HUES64 (cell line): ENCODE measurements around the gene CSNK1A1.
"Not testable (repeated sequence)": the region's sequence is repeated elsewhere in the genome, so short reads cannot be mapped to it uniquely, and the experiment has no call there.

Experiments used
- H3K27ac ChIP-seq: 2 replicates; pipeline ENCODE4 v1.7.0; 2013; ENCODE audit warnings: low read depth, low read length, inconsistent platforms
- H3K27me3 ChIP-seq: 2 replicates; pipeline ENCODE4 v1.6.1; 2013; ENCODE audit warnings: mild to moderate bottlenecking, low read length; ENCODE audit not compliant: insufficient read depth
- H3K36me3 ChIP-seq: 2 replicates; pipeline ENCODE4 v1.6.1; 2013; ENCODE audit warnings: mild to moderate bottlenecking, low read length; ENCODE audit not compliant: insufficient read depth
- H3K4me1 ChIP-seq: 2 replicates; pipeline ENCODE4 v1.6.1; 2013; ENCODE audit warnings: mild to moderate bottlenecking, low read length, moderate library complexity; ENCODE audit not compliant: insufficient read depth
- H3K4me3 ChIP-seq: 2 replicates; pipeline ENCODE4 v1.5.1; 2013; ENCODE audit warnings: mild to moderate bottlenecking, low read length, moderate library complexity
- H3K9ac ChIP-seq: 2 replicates; pipeline ENCODE4 v1.6.1; 2013; ENCODE audit warnings: mild to moderate bottlenecking, low read depth, low read length
- H3K9me3 ChIP-seq: 2 replicates; pipeline ENCODE4 v1.6.1; 2013; ENCODE audit warnings: low read depth, low read length; ENCODE audit not compliant: insufficient read depth
- WGBS: fragments of 150-250, 120-280 bp; methylation state at CpG from one replicate; pipeline ENCODE4 v1.1.7; 2013; ENCODE audit warnings: missing lambda C conversion rate; 5-methylcytosine and 5-hydroxymethylcytosine counted together

Gene CSNK1A1

DNA sequence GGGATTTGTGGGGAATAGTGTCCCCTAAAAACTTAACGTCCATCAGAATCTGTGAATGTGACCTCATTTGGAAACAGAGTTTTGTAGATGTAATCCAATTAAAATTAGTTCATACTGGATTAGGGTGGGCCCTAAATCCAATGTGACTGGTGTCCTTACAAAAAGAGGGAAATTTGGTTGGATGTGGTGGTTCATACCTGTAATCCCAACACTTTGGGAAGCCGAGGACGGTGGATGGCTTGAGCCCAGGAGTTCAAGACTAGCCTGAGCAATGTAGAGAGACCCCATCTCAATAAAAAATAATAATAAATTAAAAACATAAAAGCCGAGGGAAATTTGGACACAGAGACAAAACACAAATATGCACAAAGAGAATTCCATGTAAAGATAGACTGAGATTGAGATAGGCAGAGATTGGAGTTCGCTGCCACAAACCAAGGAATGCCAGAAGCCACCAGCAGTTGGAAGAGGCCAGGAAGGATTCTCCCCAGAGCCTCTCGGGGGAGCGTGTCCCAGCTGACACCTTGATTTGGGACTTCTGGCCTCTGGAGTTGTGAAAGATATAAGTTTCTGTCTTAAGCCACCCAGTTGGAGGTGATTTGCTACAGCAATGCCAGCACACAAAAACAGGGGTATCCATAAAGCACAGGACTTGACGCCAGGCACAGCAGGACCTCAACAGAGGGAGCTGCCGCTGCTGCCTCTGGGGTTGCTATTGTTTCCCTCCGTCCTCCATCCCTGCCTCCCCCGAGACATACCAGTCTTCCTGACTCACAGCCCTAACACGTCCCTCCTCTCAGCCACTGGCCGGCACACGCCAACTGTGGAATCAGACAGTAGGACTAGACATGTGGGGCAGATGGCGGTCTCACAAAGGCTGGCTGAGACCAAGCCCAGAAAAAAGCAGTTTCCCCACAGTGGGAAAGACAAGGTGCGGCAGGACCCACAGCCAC is 98.3 kb downstream of the CSNK1A1 start:
- peak overlapping the region; percentile 38; the same call in 1 of the 2 replicates for H3K9ac ChIP-seq
- H3K9me3 ChIP-seq = no peaks in the 10 kb centered on the region
- H3K4me3 ChIP-seq = no peak overlapping the region
- peak overlapping the region; percentile 55; the same call in 1 of the 2 replicates for H3K27ac ChIP-seq
- peaks cover 19% of the 10 kb centered on the region for H3K4me1 ChIP-seq
- no peaks in the 10 kb centered on the region for H3K27me3 ChIP-seq
- no peaks in the 10 kb centered on the region for H3K36me3 ChIP-seq
- WGBS = 65% methylated on average over 15 of the region's 16 CpGs

DNA sequence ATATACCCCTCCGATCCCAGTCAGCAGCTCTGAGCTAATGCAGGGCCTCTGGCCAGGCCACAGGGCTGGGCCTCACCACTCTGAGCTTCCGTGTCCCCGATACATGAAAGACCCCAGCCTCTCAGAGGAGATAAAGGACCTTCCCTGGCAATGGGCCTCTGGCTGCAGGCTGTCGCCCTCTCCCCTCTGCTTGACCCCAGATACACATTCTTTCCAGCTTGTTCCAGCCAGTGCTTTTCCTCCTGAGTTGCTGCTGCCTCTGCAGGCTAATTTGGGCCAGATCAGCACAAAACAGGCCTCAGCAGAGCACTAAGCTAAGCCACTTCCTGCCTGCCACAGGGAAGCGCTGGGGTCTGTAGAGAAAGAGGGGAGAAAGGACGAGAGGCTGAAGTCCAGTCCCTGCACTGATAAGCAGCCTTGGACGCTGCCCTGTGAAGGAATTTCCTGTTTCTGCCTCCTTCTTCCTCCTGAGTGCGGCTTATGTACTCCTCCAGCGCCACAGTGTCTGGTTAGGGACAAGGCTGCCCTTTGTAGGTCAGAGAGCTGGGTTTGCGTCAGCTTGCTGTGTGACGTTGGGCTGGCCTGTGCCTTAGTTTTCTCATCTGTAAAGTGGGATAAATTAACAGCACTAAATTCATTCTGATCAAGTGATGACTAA is 99.1 kb downstream of the CSNK1A1 start:
- peaks cover 19% of the 10 kb centered on the region for H3K4me1 ChIP-seq

DNA sequence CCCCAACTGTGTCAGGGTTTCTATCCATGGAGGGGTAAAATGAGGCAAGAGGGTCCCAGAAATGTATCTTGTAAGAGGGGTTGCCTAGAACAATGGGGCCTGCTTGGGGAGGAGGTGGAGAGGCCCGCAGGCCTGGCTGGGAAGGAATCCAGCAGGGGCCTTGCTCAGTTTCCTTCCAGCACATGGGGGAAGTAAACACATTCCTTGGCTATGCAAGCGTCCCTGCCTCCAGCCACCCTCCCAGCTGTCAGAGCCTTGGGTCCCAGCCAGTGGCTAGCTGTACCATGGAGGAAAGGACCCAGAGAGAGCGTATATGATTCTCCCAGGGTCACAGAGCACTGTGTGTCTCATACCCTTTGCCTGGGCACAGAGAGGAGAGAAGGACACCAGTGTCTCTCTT is 101.0 kb downstream of the CSNK1A1 start:
- Histone ChIP-seq H3K4me1 (peaks cover 21% of the 10 kb centered on the region), H3K36me3 (no peaks in the 10 kb centered on the region), H3K27ac (no peak overlapping the region), H3K27me3 (no peaks in the 10 kb centered on the region), H3K9me3 (no peaks in the 10 kb centered on the region), H3K4me3 (no peak overlapping the region), H3K9ac (no peak overlapping the region)
- WGBS = 86% methylated on average over 3 of the region's 3 CpGs

More for the DNA sequence above, 99.1 kb downstream of the CSNK1A1 start:
- peak overlapping the region; percentile 25 for H3K27ac ChIP-seq
- H3K9me3 ChIP-seq = no peaks in the 10 kb centered on the region
- H3K27me3 ChIP-seq = no peaks in the 10 kb centered on the region
- 66% methylated on average over 11 of the region's 11 CpGs for WGBS
- H3K4me3 ChIP-seq = no peak overlapping the region
- no peak overlapping the region for H3K9ac ChIP-seq
- H3K36me3 ChIP-seq = no peaks in the 10 kb centered on the region

DNA sequence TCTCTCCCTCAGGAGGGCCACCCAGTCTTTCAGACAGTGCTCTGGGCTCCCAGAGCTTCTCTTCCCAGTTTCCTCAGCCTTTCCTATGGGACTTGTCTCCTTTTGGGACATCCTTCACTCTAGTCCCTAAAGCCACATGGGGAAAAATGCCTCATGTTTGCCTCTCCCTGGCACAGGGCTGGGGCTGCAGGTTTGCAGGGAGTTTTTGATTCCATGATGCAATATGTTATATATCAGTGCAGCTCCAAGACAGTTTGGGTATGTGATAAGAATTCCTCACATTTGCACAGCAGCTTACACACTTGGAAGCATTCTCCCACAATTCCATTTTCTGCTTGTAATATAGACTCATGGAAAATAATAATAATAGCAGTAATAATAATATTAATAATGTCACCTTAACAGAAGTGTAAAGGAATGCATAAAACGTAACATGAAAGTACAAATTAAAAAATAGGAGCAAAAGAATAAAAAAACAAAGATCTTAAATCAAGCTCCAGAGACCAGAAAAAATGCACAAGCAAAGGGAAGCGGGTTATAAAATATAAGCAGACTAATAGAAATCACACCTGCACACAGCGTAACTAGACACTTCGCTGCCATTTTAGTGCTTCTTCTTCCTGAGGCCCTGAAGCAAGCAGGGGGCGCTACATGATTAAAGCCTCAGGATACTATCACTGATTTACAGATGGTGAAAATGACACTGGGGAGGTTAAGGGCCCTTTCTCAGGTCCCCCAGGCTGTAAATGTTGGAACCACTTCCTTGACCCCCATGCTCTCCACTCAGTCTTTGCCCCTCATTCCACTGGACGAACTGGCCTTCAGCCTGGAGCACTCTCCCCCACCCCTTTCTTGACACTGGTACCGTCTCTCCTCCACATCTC is 102.2 kb downstream of the CSNK1A1 start:
- WGBS = 78% methylated on average over 6 of the region's 7 CpGs

DNA sequence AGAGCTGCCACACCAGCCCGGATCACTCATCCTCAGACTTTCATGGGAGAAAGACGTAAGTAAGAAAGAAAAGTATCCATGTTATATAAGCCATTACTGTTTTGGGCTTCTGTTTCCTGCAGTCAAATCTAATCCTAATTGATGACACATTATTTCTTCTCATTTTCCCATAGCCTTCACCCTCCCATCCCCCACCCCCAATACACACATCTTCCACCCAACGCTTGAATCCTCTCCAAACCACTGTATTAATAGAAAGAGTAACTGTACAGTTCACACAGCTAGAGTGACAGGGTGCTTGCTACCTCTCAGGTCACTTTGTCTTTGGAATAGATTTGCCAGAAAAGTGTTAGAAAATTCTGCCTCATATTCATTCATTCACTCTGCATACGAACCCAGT is 102.8 kb downstream of the CSNK1A1 start:
- Histone ChIP-seq H3K4me3 (no peak overlapping the region), H3K27me3 (no peaks in the 10 kb centered on the region), H3K36me3 (no peaks in the 10 kb centered on the region), H3K27ac (no peak overlapping the region), H3K4me1 (peaks cover 22% of the 10 kb centered on the region), H3K9me3 (no peaks in the 10 kb centered on the region), H3K9ac (no peak overlapping the region)
- WGBS = 83% methylated on average over 3 of the region's 4 CpGs

More for the DNA sequence above, 102.2 kb downstream of the CSNK1A1 start:
- Histone ChIP-seq H3K36me3 (no peaks in the 10 kb centered on the region), H3K27me3 (no peaks in the 10 kb centered on the region), H3K9ac (no peak overlapping the region), H3K9me3 (no peaks in the 10 kb centered on the region), H3K27ac (no peak overlapping the region), H3K4me1 (peaks cover 23% of the 10 kb centered on the region), H3K4me3 (no peak overlapping the region)

DNA sequence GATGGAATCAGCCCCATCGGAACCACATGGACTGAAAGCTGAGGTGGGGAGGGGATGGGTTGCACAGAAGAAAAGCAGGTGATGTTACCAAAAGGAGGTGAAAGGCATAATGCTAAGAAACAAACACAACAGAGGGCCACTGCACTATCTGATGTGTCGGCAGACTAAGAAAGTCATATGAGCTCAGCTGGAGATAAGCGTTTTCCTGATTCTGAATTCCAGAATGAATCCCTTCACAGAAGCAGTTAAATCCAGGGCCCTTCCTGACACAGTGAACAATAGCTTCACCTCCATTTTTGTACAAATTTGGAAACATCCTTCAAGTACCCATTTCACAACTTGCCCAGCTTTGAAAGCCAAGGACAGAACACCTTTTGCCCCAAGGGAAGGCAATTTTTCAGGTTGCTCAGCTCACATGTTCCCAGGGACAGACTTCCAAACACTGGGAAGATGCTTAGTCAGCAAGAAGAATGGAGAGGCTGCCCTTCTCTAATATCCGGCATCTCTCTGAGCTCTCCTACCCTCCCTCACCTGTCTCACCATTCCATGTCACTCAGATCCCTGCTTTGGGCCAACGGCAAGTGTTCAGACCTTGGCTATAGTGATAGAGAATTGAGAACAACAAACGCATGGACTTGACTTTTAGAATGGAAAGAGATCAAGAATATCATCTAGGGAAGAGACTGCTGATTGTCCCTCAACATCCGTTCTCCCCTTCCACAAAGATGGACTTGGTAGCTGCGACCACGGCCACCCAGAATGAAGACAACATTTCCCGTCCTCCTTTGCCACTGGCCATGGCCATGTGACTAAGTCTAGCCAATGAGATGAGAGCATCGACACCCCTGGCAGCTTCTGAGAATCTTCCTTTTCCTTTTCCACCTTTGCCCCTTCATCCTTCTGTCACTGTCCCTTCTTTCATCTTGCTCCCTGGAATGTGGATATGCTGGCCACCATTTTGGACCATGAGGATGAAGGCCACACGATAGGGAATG is 103.6 kb downstream of the CSNK1A1 start:
- H3K36me3 ChIP-seq = no peaks in the 10 kb centered on the region
- no peak overlapping the region for H3K27ac ChIP-seq
- no peak overlapping the region for H3K4me3 ChIP-seq
- WGBS = 91% methylated on average over 12 of the region's 12 CpGs
- peaks cover 15% of the 10 kb centered on the region for H3K4me1 ChIP-seq
- H3K9me3 ChIP-seq = no peaks in the 10 kb centered on the region
- H3K9ac ChIP-seq = no peak overlapping the region
- no peaks in the 10 kb centered on the region for H3K27me3 ChIP-seq

DNA sequence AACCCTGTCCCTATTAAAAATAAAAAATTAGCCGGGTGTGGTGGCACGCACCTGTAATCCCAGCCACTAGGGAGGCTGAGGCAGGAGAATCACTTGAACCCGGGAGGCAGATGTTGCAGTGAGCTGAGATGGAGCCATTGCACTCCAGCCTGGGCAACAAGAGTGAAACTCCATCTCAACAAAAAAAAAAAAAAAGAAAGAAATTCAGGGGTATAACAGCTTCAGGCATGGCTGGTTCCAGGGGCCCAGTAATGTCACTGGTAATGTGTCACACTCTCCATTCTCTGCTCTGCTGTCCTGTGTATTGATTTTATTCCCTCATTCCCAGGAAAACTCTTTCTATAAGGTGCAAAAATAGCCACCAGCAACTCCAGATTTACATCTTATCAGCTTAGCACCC is 104.4 kb downstream of the CSNK1A1 start:
- WGBS = 97% methylated on average over 3 of the region's 3 CpGs
- peaks cover 11% of the 10 kb centered on the region for H3K4me1 ChIP-seq
- H3K9ac ChIP-seq, H3K9me3 ChIP-seq, H3K36me3 ChIP-seq, H3K27me3 ChIP-seq, H3K27ac ChIP-seq, H3K4me3 ChIP-seq: not testable (repeated sequence)

DNA sequence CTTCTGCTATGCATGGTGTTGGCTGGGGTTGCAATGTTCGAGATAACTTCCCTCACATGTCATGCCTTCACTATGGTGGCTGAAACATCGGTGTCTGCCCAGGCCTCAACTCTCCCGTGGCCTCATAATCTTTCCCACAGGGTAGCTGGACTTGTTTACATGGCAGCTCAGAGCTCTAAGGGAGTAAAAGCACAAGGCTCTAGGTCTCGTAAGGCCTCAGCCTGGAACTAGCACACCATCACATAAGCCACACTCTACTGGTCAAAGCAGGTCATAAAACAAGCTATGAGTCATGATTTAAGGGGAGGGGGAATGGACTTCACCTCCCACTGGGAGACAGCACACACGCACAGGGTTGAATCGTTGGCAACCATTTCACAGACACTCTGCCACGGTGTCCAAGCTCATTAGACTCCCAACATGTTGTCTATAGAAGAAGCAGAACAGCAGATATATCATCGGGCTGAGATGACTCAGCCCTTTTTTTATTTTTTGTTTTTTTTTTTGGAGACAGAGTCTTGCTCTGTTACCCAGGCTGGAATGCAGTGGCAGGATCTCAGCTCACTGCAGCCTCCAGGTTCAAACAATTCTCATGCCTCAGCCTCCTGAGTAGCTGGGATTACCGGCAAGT is 105.4 kb downstream of the CSNK1A1 start:
- H3K4me3 ChIP-seq = no peak overlapping the region
- no peaks in the 10 kb centered on the region for H3K36me3 ChIP-seq
- H3K27me3 ChIP-seq = no peaks in the 10 kb centered on the region
- peak overlapping the region; percentile 14; the same call in 1 of the 2 replicates for H3K27ac ChIP-seq
- H3K9me3 ChIP-seq = no peaks in the 10 kb centered on the region
- H3K4me1 ChIP-seq = peaks cover 11% of the 10 kb centered on the region
- H3K9ac ChIP-seq = no peak overlapping the region
- 88% methylated on average over 9 of the region's 9 CpGs for WGBS

DNA sequence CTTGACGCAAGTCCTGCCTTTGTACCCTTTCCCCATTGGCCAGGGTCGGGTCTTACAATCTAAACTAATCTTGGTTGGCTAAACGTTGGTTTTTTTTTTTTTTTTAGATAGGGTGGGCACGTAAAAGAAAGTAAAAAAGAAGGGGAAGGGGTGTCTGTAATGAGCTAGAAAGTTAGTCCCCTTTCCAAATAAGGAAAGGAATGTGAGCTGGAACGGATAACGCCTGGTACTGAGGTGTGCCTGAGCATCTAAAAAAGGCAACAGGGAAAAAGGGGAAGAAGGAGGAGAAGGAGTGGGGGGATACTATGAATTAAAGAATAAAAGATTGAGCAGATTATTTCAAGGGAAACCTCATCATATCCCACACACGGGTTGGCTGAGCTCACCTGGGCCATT is 105.9 kb downstream of the CSNK1A1 start:
- H3K4me1 ChIP-seq = peaks cover 11% of the 10 kb centered on the region
- 66% methylated on average over 7 of the region's 7 CpGs for WGBS

DNA sequence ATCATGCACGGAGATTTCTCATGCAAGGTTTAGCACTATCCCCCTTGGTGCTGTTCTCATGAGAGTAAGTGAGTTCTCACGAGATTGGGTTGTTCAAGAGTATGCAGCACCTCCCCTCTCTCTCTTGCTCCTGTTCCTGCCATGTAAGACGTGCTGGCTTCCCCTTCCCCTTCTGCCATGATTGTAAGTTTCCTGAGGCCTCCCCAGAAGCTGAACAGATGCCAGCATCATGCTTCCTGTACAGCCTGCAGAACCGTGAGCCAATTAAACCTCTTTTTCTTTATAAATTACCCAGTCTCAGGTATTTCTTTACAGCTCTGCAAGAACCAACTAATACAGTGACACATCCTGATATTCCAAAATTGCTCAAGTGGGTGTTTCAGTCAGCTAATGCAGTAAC is 106.8 kb downstream of the CSNK1A1 start:
- not testable (repeated sequence) for H3K9me3 ChIP-seq, H3K27ac ChIP-seq, H3K36me3 ChIP-seq, H3K9ac ChIP-seq, H3K4me3 ChIP-seq, H3K27me3 ChIP-seq
- H3K4me1 ChIP-seq = peaks cover 16% of the 10 kb centered on the region
- 93% methylated on average over 4 of the region's 4 CpGs for WGBS

More for the DNA sequence above, 105.9 kb downstream of the CSNK1A1 start:
- Histone ChIP-seq H3K4me3 (no peak overlapping the region), H3K27ac (peak overlapping the region; percentile 59), H3K27me3 (no peaks in the 10 kb centered on the region), H3K9ac (no peak overlapping the region), H3K36me3 (no peaks in the 10 kb centered on the region), H3K9me3 (no peaks in the 10 kb centered on the region)
